Liver (tissue), 9 donors: ENCODE measurements around the gene GRIFIN. TPM values are rescaled to one million over a fixed set of nuclear protein-coding genes. Genes with fewer than 3 reads are reported as not detected.

Source experiments
- DNase-seq: peaks from one replicate; pipeline ENCODE4 v3.0.0-alpha.2; 2017; ENCODE audit warnings: low spot score
- H3K27ac ChIP-seq, 2 donors: one replicate each; pipeline ENCODE4 v1.7.0; 2013; ENCODE audit warnings: inconsistent platforms in 2 of 2, low read length in 2 of 2, control low read depth in 1 of 2, low read depth in 1 of 2, mild to moderate bottlenecking in 1 of 2
- H3K27me3 ChIP-seq, 4 donors: one replicate each; pipeline versions ENCODE4 v1.6.1 to v1.7.0; 2013; ENCODE audit warnings: low read length in 3 of 4, inconsistent platforms in 1 of 4, mild to moderate bottlenecking in 1 of 4, moderate library complexity in 1 of 4; ENCODE audit not compliant: control insufficient read depth in 4 of 4, insufficient read depth in 4 of 4
- H3K36me3 ChIP-seq, 4 donors: one replicate each; pipeline versions ENCODE4 v1.6.1 to v1.7.0; 2013; ENCODE audit warnings: low read length in 3 of 4, mild to moderate bottlenecking in 3 of 4, low read depth in 1 of 4, moderate library complexity in 1 of 4; ENCODE audit not compliant: control insufficient read depth in 4 of 4, insufficient read depth in 3 of 4
- H3K4me1 ChIP-seq, 4 donors: one replicate each; pipeline versions ENCODE4 v1.6.1 to v1.7.0; 2013; ENCODE audit warnings: low read length in 3 of 4, mild to moderate bottlenecking in 3 of 4, moderate library complexity in 1 of 4; ENCODE audit not compliant: control insufficient read depth in 4 of 4, insufficient read depth in 4 of 4
- H3K4me3 ChIP-seq, 3 donors: one replicate each; pipeline versions ENCODE4 v1.6.1 to v1.7.0; 2013; ENCODE audit warnings: low read length in 3 of 3, control low read depth in 1 of 3, low read depth in 1 of 3, mild to moderate bottlenecking in 1 of 3
- H3K9ac ChIP-seq, 2 donors: one replicate each; pipeline ENCODE4 v1.7.0; 2013; ENCODE audit warnings: low read length in 2 of 2, mild to moderate bottlenecking in 2 of 2, moderate library complexity in 2 of 2, control low read depth in 1 of 2, low read depth in 1 of 2
- H3K9me3 ChIP-seq, 4 donors: one replicate each; pipeline versions ENCODE4 v1.6.1 to v1.7.0; 2013; ENCODE audit warnings: low read length in 3 of 4; ENCODE audit not compliant: control insufficient read depth in 4 of 4
- EGR1 ChIP-seq, 2 donors: IDR thresholded peaks; 2 replicates each; pipeline ENCODE4 v1.6.1; 2016 to 2018; ENCODE audit warnings: antibody characterized with exemption in 2 of 2, low read depth in 2 of 2
- FOXA1 ChIP-seq: IDR thresholded peaks from 2 replicates; pipeline ENCODE4 v1.6.1; 2016; ENCODE audit warnings: antibody characterized with exemption
- FOXA2 ChIP-seq: IDR thresholded peaks from 2 replicates; pipeline ENCODE4 v1.6.1; 2016; ENCODE audit warnings: antibody characterized with exemption
- HNF4A ChIP-seq, 2 donors: conservative IDR thresholded peaks; 2 replicates each; pipeline ENCODE4 v1.6.1; 2016; ENCODE audit warnings: antibody characterized with exemption in 2 of 2, mild to moderate bottlenecking in 2 of 2
- HNF4G ChIP-seq: IDR thresholded peaks from 2 replicates; pipeline ENCODE4 v1.6.1; 2016; ENCODE audit warnings: antibody characterized with exemption
- MAX ChIP-seq: IDR thresholded peaks from 2 replicates; pipeline ENCODE4 v1.6.1; 2016; ENCODE audit warnings: antibody characterized with exemption
- NR2F2 ChIP-seq: IDR thresholded peaks from 2 replicates; pipeline ENCODE4 v1.6.1; 2016; ENCODE audit warnings: antibody characterized with exemption
- RXRA ChIP-seq, 2 donors: IDR thresholded peaks; 2 replicates each; pipeline ENCODE4 v1.6.1; 2017 to 2018; ENCODE audit warnings: antibody characterized with exemption in 2 of 2, mild to moderate bottlenecking in 1 of 2
- SP1 ChIP-seq: IDR thresholded peaks from 2 replicates; pipeline ENCODE4 v1.6.1; 2018; ENCODE audit warnings: antibody characterized with exemption, mild to moderate bottlenecking
- TAF1 ChIP-seq: conservative IDR thresholded peaks from 2 replicates; pipeline ENCODE4 v1.6.1; 2016; ENCODE audit warnings: antibody characterized with exemption, mild to moderate bottlenecking
- YY1 ChIP-seq: IDR thresholded peaks from 2 replicates; pipeline ENCODE4 v1.6.1; 2016; ENCODE audit warnings: antibody characterized with exemption, mild to moderate bottlenecking
- ZBTB33 ChIP-seq: IDR thresholded peaks from 2 replicates; pipeline ENCODE4 v1.6.1; 2016; ENCODE audit warnings: antibody characterized with exemption
- WGBS: extraction: QIAGEN DNeasy Blood & Tissue Kit; methylation state at CpG from one replicate; pipeline ENCODE4 v1.1.7; 2013; 5-methylcytosine and 5-hydroxymethylcytosine counted together
- polyA plus RNA-seq, 2 donors: library from polyadenylated mRNA; stranded (reverse) in 1 of 2; unstranded in 1 of 2; fragments of 200-250 nt in 1 of 2; fragments of >200 nt in 1 of 2; fragmentation: Nextera tagmentation in 1 of 2; extraction: Ambion mirVana in 1 of 2; gene quantifications; one replicate each; pipeline versions ENCODE4 v1.2.1 to v1.2.3, GENCODE V29; 2013 to 2015
- total RNA-seq, 2 donors: library from RNA; depleted of rRNA; stranded (reverse); fragments of >200 nt; gene quantifications; one replicate each; pipeline ENCODE4 v1.2.3, GENCODE V29; 2014
- TF ChIP-seq, protein P1 (sequence below): fragments of 150-350 bp; IDR thresholded peaks from 2 replicates; pipeline ENCODE4 v1.5.1; 2017; ENCODE audit warnings: improper control_type of control experiment, low read depth, low read length; ENCODE audit not compliant: missing input control
- donor health status: healthy.
- donor health status: healthy.
- donor health status: healthy.
- donor health status: healthy.
- donor health status: healthy.

Gene GRIFIN
- total and polyA plus RNA-seq, 4 donors: not detected

- Histone ChIP-seq H3K9me3 (no peaks in the 10 kb centered on the region), H3K9ac (no peak overlapping the region), H3K36me3 (peaks cover 0 to 5% (median under 1%) of the 10 kb centered on the region in 4 donors), H3K4me3 (no peak overlapping the region), H3K4me1 (no peaks in the 10 kb centered on the region), H3K27me3 (no peaks in the 10 kb centered on the region), H3K27ac (no peak overlapping the region)
- WGBS: 95% methylated on average over 3 of the region's 3 CpGs
- no peak for DNase-seq
- TF ChIP-seq, protein P1, sequence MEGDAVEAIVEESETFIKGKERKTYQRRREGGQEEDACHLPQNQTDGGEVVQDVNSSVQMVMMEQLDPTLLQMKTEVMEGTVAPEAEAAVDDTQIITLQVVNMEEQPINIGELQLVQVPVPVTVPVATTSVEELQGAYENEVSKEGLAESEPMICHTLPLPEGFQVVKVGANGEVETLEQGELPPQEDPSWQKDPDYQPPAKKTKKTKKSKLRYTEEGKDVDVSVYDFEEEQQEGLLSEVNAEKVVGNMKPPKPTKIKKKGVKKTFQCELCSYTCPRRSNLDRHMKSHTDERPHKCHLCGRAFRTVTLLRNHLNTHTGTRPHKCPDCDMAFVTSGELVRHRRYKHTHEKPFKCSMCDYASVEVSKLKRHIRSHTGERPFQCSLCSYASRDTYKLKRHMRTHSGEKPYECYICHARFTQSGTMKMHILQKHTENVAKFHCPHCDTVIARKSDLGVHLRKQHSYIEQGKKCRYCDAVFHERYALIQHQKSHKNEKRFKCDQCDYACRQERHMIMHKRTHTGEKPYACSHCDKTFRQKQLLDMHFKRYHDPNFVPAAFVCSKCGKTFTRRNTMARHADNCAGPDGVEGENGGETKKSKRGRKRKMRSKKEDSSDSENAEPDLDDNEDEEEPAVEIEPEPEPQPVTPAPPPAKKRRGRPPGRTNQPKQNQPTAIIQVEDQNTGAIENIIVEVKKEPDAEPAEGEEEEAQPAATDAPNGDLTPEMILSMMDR: no peak
- TF ChIP-seq MAX (no peak), TAF1 (no peak), RXRA (IDR thresholded peaks at IDR 0.05) (no peak), HNF4G (no peak), FOXA1 (no peak), SP1 (no peak), HNF4A (conservative IDR thresholded peaks at IDR 0.05) (no peak), EGR1 (IDR thresholded peaks at IDR 0.05; ENCODE audit: low read depth in 2 of 2) (no peak), FOXA2 (no peak)
Observed at GRCh38 chr7:2444476-2444875, 31.7 kb downstream of the GRIFIN start.

- H3K4me3 ChIP-seq: no peak overlapping the region
- no peaks in the 10 kb centered on the region for H3K4me1 ChIP-seq
- WGBS: 96% methylated on average over 9 of the region's 9 CpGs
- H3K9ac ChIP-seq: no peak overlapping the region
- no peak overlapping the region for H3K27ac ChIP-seq
- no peaks in the 10 kb centered on the region for H3K27me3 ChIP-seq
- no peaks in the 10 kb centered on the region for H3K9me3 ChIP-seq
- TF ChIP-seq YY1: no peak
- TF ChIP-seq, protein P1: no peak
- TF ChIP-seq ZBTB33: no peak
- no peak for TF ChIP-seq MAX
- TF ChIP-seq NR2F2: no peak
- no peak for TF ChIP-seq EGR1 (IDR thresholded peaks at IDR 0.05; ENCODE audit: low read depth in 2 of 2)
- no peak for DNase-seq
- peaks cover 0 to 8% (median under 1%) of the 10 kb centered on the region in 4 donors for H3K36me3 ChIP-seq
Observed at GRCh38 chr7:2443491-2443890, 32.7 kb downstream of the GRIFIN start.
